H1 (cell line): ENCODE measurements around the gene CD37. TPM values are rescaled to one million over a fixed set of nuclear protein-coding genes. Genes with fewer than 3 reads are reported as not detected.

Source experiments
- CTCF ChIA-PET: fragments of 300-600 bp; sonication (Branson Sonifier 250); formaldehyde crosslinking; loops from one replicate; lab custom pipeline; 2021; ENCODE audit not compliant: partially characterized antibody; lab: Charles Lee
- POLR2A ChIA-PET: fragments of 300-600 bp; sonication (Branson Sonifier 250); formaldehyde crosslinking; loops from one replicate; lab custom pipeline; 2021; ENCODE audit warnings: inconsistent platforms; ENCODE audit not compliant: partially characterized antibody; lab: Charles Lee
- DNase-seq, 2 experiments: peaks; one replicate each; pipeline versions ENCODE4 v3.0.0 to v3.0.0-alpha.2; 2010 to 2022; ENCODE audit warnings: low spot score in 2 of 2, low read depth in 1 of 2, mixed read lengths in 1 of 2
- FAIRE-seq: peaks from 2 replicates; lab custom pipeline; 2011; peaks lifted over from hg19 to GRCh38; lab: Jason Lieb, UNC
- H2AFZ ChIP-seq: 2 replicates; pipeline ENCODE4 v1.8.1; 2012; ENCODE audit warnings: low read length, inconsistent platforms
- H2AK5ac ChIP-seq: 2 replicates; pipeline ENCODE4 v1.6.1; 2013; ENCODE audit warnings: low read depth, low read length
- H2BK120ac ChIP-seq: replicated peaks from 2 replicates; pipeline ENCODE3; 2013; ENCODE audit warnings: low read depth, low read length, inconsistent platforms
- H2BK12ac ChIP-seq: 2 replicates; pipeline ENCODE4 v1.6.1; 2013; ENCODE audit warnings: low read depth, low read length
- H2BK15ac ChIP-seq: 2 replicates; pipeline ENCODE4 v1.6.1; 2013; ENCODE audit warnings: low read length
- H2BK20ac ChIP-seq: 2 replicates; pipeline ENCODE4 v1.6.1; 2013; ENCODE audit warnings: low read length
- H2BK5ac ChIP-seq: 2 replicates; pipeline ENCODE4 v1.6.1; 2013; ENCODE audit warnings: low read depth, low read length
- H3K14ac ChIP-seq: 2 replicates; pipeline ENCODE4 v1.6.1; 2013; ENCODE audit warnings: inconsistent platforms; ENCODE audit not compliant: insufficient read length
- H3K18ac ChIP-seq: 2 replicates; pipeline ENCODE4 v1.6.1; 2013; ENCODE audit warnings: low read length; ENCODE audit errors: extremely low read depth
- H3K23ac ChIP-seq: 2 replicates; pipeline ENCODE4 v1.6.1; 2013; ENCODE audit warnings: inconsistent platforms; ENCODE audit not compliant: insufficient read length
- H3K23me2 ChIP-seq: 2 replicates; pipeline ENCODE4 v1.6.1; 2013; ENCODE audit warnings: low read depth, low read length
- H3K27ac ChIP-seq: 2 replicates; pipeline ENCODE4 v1.6.1; 2011; ENCODE audit warnings: low read depth, low read length, inconsistent platforms
- H3K27me3 ChIP-seq, 4 experiments: replicated peaks in 1 of 4; 1 replicate in 1 of 4; 2 replicates in 3 of 4; pipeline versions ENCODE4 v1.6.1 to v1.8.1; 2011 to 2013; ENCODE audit warnings: low read length in 3 of 4, mild to moderate bottlenecking in 3 of 4, inconsistent platforms in 2 of 4, mixed read lengths in 2 of 4, moderate library complexity in 1 of 4; ENCODE audit not compliant: control insufficient read depth in 3 of 4, insufficient read depth in 3 of 4; ENCODE audit errors: extremely low read depth in 1 of 4
- H3K36me3 ChIP-seq, 4 experiments: 2 replicates each; pipeline versions ENCODE4 v1.6.1 to v1.8.1; 2011 to 2013; ENCODE audit warnings: mild to moderate bottlenecking in 4 of 4, low read length in 3 of 4, moderate library complexity in 2 of 4, control low read depth in 1 of 4, inconsistent platforms in 1 of 4; ENCODE audit not compliant: insufficient read depth in 4 of 4, control insufficient read depth in 2 of 4
- H3K4ac ChIP-seq: replicated peaks from 2 replicates; pipeline ENCODE3; 2013; ENCODE audit warnings: low read length, low read depth, mixed read lengths, inconsistent platforms; ENCODE audit not compliant: insufficient read length
- H3K4me1 ChIP-seq, 4 experiments: replicated peaks in 1 of 4; 1 replicate in 1 of 4; 2 replicates in 3 of 4; pipeline versions ENCODE4 v1.6.1 to v1.8.1; 2011 to 2013; ENCODE audit warnings: low read length in 3 of 4, inconsistent platforms in 2 of 4, mixed read lengths in 1 of 4; ENCODE audit not compliant: insufficient read depth in 4 of 4, control insufficient read depth in 3 of 4
- H3K4me2 ChIP-seq, 2 experiments: 2 replicates each; pipeline versions ENCODE4 v1.6.1 to v1.8.1; 2011 to 2013; ENCODE audit warnings: low read depth in 2 of 2, low read length in 2 of 2, control low read depth in 1 of 2, inconsistent platforms in 1 of 2, mild to moderate bottlenecking in 1 of 2; ENCODE audit not compliant: insufficient read depth in 1 of 2
- H3K4me3 ChIP-seq, 4 experiments: fragments of 200-600, 300-600 bp in 1 of 4; sonication (generic), shearing (Covaris generic), sonication (Bioruptor Twin) in 1 of 4; 2 replicates each; pipeline versions ENCODE4 v1.5.1 to v1.8.1; 2011 to 2016; ENCODE audit warnings: low read length in 4 of 4, low read depth in 3 of 4, control low read depth in 2 of 4, inconsistent platforms in 2 of 4, mild to moderate bottlenecking in 2 of 4, mixed read lengths in 1 of 4, moderate library complexity in 1 of 4; ENCODE audit not compliant: insufficient read depth in 2 of 4; ENCODE audit errors: extremely low read depth in 1 of 4
- H3K56ac ChIP-seq: replicated peaks from 2 replicates; pipeline ENCODE3; 2013; ENCODE audit warnings: low read depth, mild to moderate bottlenecking, mixed read lengths, low read length, inconsistent platforms; ENCODE audit not compliant: insufficient read length
- H3K79me1 ChIP-seq: 2 replicates; pipeline ENCODE4 v1.6.1; 2013; ENCODE audit warnings: low read depth, low read length, control low read depth
- H3K79me2 ChIP-seq, 2 experiments: 2 replicates each; pipeline versions ENCODE4 v1.6.1 to v1.8.1; 2012 to 2013; ENCODE audit warnings: low read length in 2 of 2, mild to moderate bottlenecking in 2 of 2, inconsistent platforms in 1 of 2; ENCODE audit not compliant: insufficient read depth in 2 of 2, control insufficient read depth in 1 of 2
- H3K9ac ChIP-seq, 4 experiments: replicated peaks in 1 of 4; 1 replicate in 1 of 4; 2 replicates in 3 of 4; pipeline versions ENCODE4 v1.6.1 to v1.8.1; 2011 to 2013; ENCODE audit warnings: low read depth in 3 of 4, low read length in 3 of 4, control low read depth in 2 of 4, mild to moderate bottlenecking in 2 of 4, moderate library complexity in 2 of 4, inconsistent platforms in 1 of 4; ENCODE audit errors: extremely low read depth in 1 of 4
- H3K9me3 ChIP-seq, 2 experiments: 2 replicates each; pipeline versions ENCODE4 v1.6.1 to v1.8.1; 2012 to 2013; ENCODE audit warnings: mild to moderate bottlenecking in 2 of 2, moderate library complexity in 2 of 2, control low read depth in 1 of 2, inconsistent platforms in 1 of 2, low read depth in 1 of 2, low read length in 1 of 2, mixed read lengths in 1 of 2; ENCODE audit not compliant: insufficient read depth in 2 of 2
- H4K20me1 ChIP-seq, 2 experiments: replicated peaks in 1 of 2; 2 replicates each; pipeline versions ENCODE3 to v1.8.1; 2011 to 2013; ENCODE audit warnings: inconsistent platforms in 2 of 2, low read length in 2 of 2, mild to moderate bottlenecking in 1 of 2; ENCODE audit not compliant: insufficient read depth in 2 of 2, control insufficient read depth in 1 of 2
- H4K5ac ChIP-seq: 2 replicates; pipeline ENCODE4 v1.6.1; 2013; ENCODE audit warnings: low read length, low read depth, mixed read lengths, inconsistent platforms; ENCODE audit not compliant: insufficient read length
- H4K8ac ChIP-seq: 2 replicates; pipeline ENCODE4 v1.8.0; 2013; ENCODE audit warnings: mild to moderate bottlenecking, moderate library complexity, low read length, inconsistent platforms; ENCODE audit not compliant: insufficient read depth; ENCODE audit errors: extremely low read depth
- H4K91ac ChIP-seq: replicated peaks from 2 replicates; pipeline ENCODE3; 2013; ENCODE audit warnings: low read length, mixed read lengths, inconsistent platforms; ENCODE audit not compliant: insufficient read length
- BACH1 ChIP-seq: IDR thresholded peaks from 2 replicates; pipeline ENCODE4 v1.6.1; 2012; ENCODE audit warnings: low read length, improper control_type of control experiment
- BCL11A ChIP-seq, 2 experiments: IDR thresholded peaks; one replicate each; pipeline ENCODE4 v1.6.1; 2011; ENCODE audit warnings: low read depth in 2 of 2, low read length in 2 of 2, mild to moderate bottlenecking in 2 of 2
- BRCA1 ChIP-seq: IDR thresholded peaks from 2 replicates; pipeline ENCODE4 v1.6.1; 2012; ENCODE audit warnings: low read depth, low read length, improper control_type of control experiment
- CBX8 ChIP-seq: fragments of 300-800, 300-1000 bp; sonication (generic); IDR thresholded peaks from 2 replicates; pipeline ENCODE4 v1.7.1; 2016; ENCODE audit warnings: low read depth, low read length, borderline replicate concordance
- HDAC2 ChIP-seq, 2 experiments: fragments of 300-600 bp in 1 of 2; sonication (generic) in 1 of 2; IDR thresholded peaks; 2 replicates each; pipeline ENCODE4 v1.6.1; 2011 to 2012; ENCODE audit warnings: low read depth in 2 of 2, low read length in 2 of 2, mild to moderate bottlenecking in 2 of 2, moderate library complexity in 2 of 2, borderline replicate concordance in 1 of 2, inconsistent platforms in 1 of 2
- HDAC6 ChIP-seq: IDR thresholded peaks from one replicate; pipeline ENCODE4 v1.7.1; 2012; ENCODE audit warnings: low read depth, mild to moderate bottlenecking, inconsistent platforms, low read length, moderate library complexity
- MAFK ChIP-seq: IDR thresholded peaks from 2 replicates; pipeline ENCODE4 v1.6.1; 2012; ENCODE audit warnings: low read depth, mild to moderate bottlenecking, improper control_type of control experiment, low read length
- POLR2AphosphoS5 ChIP-seq: IDR thresholded peaks from 2 replicates; pipeline ENCODE4 v1.6.1; 2011; ENCODE audit warnings: low read depth, low read length
- RFX5 ChIP-seq: IDR thresholded peaks from 2 replicates; pipeline ENCODE4 v1.6.1; 2011; ENCODE audit warnings: low read depth, low read length, improper control_type of control experiment, borderline replicate concordance
- RXRA ChIP-seq: IDR thresholded peaks from 2 replicates; pipeline ENCODE4 v1.6.1; 2011; ENCODE audit warnings: low read depth, mild to moderate bottlenecking, low read length, moderate library complexity; ENCODE audit not compliant: insufficient read depth
- SIRT6 ChIP-seq: IDR thresholded peaks from one replicate; pipeline ENCODE4 v1.7.1; 2012; ENCODE audit warnings: low read length, inconsistent platforms
- SP2 ChIP-seq: IDR thresholded peaks from 2 replicates; pipeline ENCODE4 v1.6.1; 2012; ENCODE audit warnings: mild to moderate bottlenecking, low read length, inconsistent platforms
- SRF ChIP-seq: IDR thresholded peaks from 2 replicates; pipeline ENCODE4 v1.6.1; 2011; ENCODE audit warnings: mild to moderate bottlenecking, low read depth, low read length, moderate library complexity
- WGBS, 2 experiments: shearing (Covaris generic) in 1 of 2; methylation state at CpG; one replicate each; pipeline versions ENCODE4 v1.1.6 to v1.1.7; 2013 to 2015; ENCODE audit warnings: low lambda C conversion rate in 2 of 2, mixed read lengths in 2 of 2, inconsistent platforms in 1 of 2, low coverage in 1 of 2, missing lambda C conversion rate in 1 of 2; ENCODE audit not compliant: insufficient replicate concordance in 2 of 2, insufficient coverage in 1 of 2, insufficient read length in 1 of 2; ENCODE audit errors: extremely low coverage in 1 of 2, missing lambda C conversion rate in 1 of 2; 5-methylcytosine and 5-hydroxymethylcytosine counted together
- polyA plus RNA-seq, 7 experiments: library from polyadenylated mRNA; depleted of rRNA in 3 of 7; stranded (reverse) in 5 of 7; unstranded in 2 of 7; fragments of >200 nt in 5 of 7; fragments of 200-250 nt in 2 of 7; gene quantifications; 1 replicate in 5 of 7; 2 replicates in 1 of 7; 4 replicates in 1 of 7; pipeline versions ENCODE4 v1.2.1 to v1.2.3, GENCODE V29; 2011 to 2013; ENCODE audit warnings: missing spikeins in 2 of 7, mixed read lengths in 2 of 7
- total RNA-seq: library from RNA; stranded (reverse); fragmentation: NEBNext Ultra II Directional; extraction: Animal tissue kit (Norgen Biotek cat#: 25700); gene quantifications from 2 replicates; pipeline ENCODE4 v1.2.1, GENCODE V29; 2021
- TF ChIP-seq, protein P1 (sequence below): IDR thresholded peaks from 2 replicates; pipeline ENCODE4 v1.6.1; 2011; ENCODE audit warnings: low read depth, mild to moderate bottlenecking, low read length; ENCODE audit not compliant: insufficient read depth

Gene CD37
- total and polyA plus RNA-seq, 2 of the 8 experiments (the other 6 are each of a cell fraction or from before 2014, with no cell fraction given), result not detected

DNA sequence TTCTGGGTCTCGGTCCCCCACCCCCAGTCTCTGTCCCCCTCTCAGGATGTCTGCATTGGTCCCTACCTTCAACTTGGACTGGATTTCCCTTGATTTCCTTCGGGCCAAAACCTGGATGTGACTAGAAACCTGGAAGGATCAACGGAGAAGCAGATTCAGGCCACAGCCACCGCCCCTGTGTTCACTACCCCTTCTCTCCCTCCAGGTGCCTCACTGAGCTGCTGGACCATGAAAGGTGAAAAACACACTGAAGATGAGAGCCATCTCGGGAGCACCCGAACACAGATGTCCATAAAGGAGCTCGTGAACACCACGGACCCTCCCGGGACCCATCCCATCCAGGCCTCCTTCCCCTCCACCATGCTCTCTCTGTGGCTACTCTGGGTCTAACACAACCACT, 22.0 kb downstream of the CD37 start:
- no peak overlapping the region for H3K4me3 ChIP-seq
- H4K20me1 ChIP-seq, result peaks cover 7 to 13% of the 10 kb centered on the region in 2 experiments
- H3K4ac ChIP-seq, result no peak overlapping the region
- H4K5ac ChIP-seq, result no peak overlapping the region
- H3K56ac ChIP-seq, result no peak overlapping the region
- no peak for DNase-seq
- no peak overlapping the region for H2BK20ac ChIP-seq
- H4K8ac ChIP-seq, result no peak overlapping the region
- no peak overlapping the region for H2AFZ ChIP-seq
- TF ChIP-seq HDAC6 (no peak), MAFK (no peak), SIRT6 (no peak), RXRA (no peak), HDAC2 (IDR thresholded peaks at IDR 0.05; ENCODE audit: borderline replicate concordance in 1 of 2, low read depth in 2 of 2, low read length in 2 of 2) (no peak), BCL11A (IDR thresholded peaks at IDR 0.05; ENCODE audit: low read depth in 2 of 2, low read length in 2 of 2) (no peak), CBX8 (no peak), SP2 (no peak), POLR2AphosphoS5 (no peak), BACH1 (no peak), RFX5 (no peak), BRCA1 (no peak), SRF (no peak)
- TF ChIP-seq, protein P1, sequence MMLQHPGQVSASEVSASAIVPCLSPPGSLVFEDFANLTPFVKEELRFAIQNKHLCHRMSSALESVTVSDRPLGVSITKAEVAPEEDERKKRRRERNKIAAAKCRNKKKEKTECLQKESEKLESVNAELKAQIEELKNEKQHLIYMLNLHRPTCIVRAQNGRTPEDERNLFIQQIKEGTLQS, result no peak
- TF ChIP-seq, all 59 proteins: peak for 0
- Histone ChIP-seq H3K18ac (no peak overlapping the region), H3K36me3 (peaks cover 31 to 76% (median 55%) of the 10 kb centered on the region in 4 experiments), H2BK12ac (no peak overlapping the region), H3K9ac (no peak overlapping the region; a peak in 1 of 7 replicates), H2AK5ac (no peak overlapping the region), H3K9me3 (no peaks in the 10 kb centered on the region), H3K14ac (no peak overlapping the region), H3K23me2 (peaks cover 3% of the 10 kb centered on the region; the same call in 1 of the 2 replicates), H3K79me1 (peaks cover 13% of the 10 kb centered on the region), H2BK15ac (no peak overlapping the region), H4K91ac (no peak overlapping the region), H2BK120ac (no peak overlapping the region), H3K79me2 (peaks cover 3 to 34% of the 10 kb centered on the region in 2 experiments; a peak in 3 of 4 replicates), H3K23ac (no peak overlapping the region), H2BK5ac (no peak overlapping the region), H3K4me2 (no peak overlapping the region), H3K27me3 (no peaks in the 10 kb centered on the region), H3K4me1 (peaks cover 0 to 10% (median 5%) of the 10 kb centered on the region in 4 experiments; a peak in 4 of 7 replicates), H3K27ac (no peak overlapping the region)
- ChIA-PET CTCF (interaction anchor here (0.9 kb wide), 1 partner anchor 9 kb away, joined by 3 read pairs; no protein-coding TSS in a partner anchor), POLR2A (interaction anchor here (1.1 to 7.0 kb wide), 3 partner anchors 9 to 29 kb away, joined by 3 to 112 read pairs (median 32); no protein-coding TSS in a partner anchor)
- no peak for FAIRE-seq
- 96% methylated on average over 8 of the region's 9 CpGs; no CpG with 5 or more reads in 1 of the 2 experiments for WGBS, 2 experiments
